ENCODE results near the gene PTGDS.

PTGDS gene

GRCh38 chr9:136974817-136975535 is 2.3 kb upstream of the PTGDS start:
- DNase-seq: peak; percentile 45

GRCh38 chr9:136975644-136976043 is 1.7 kb upstream of the PTGDS start:
- DNase-seq: peak; percentile 66

- no peak for DNase-seq
These were observed 357 bp downstream of the PTGDS start for GRCh38 chr9:136977649-136978072.

GRCh38 chr9:136978073-136978864 is 965 bp downstream of the PTGDS start:
- peak; percentile 71 for DNase-seq

- no peak for DNase-seq
These were observed 1.7 kb downstream of the PTGDS start for GRCh38 chr9:136978865-136979544.

- no peak for DNase-seq
These were observed 2.7 kb downstream of the PTGDS start for GRCh38 chr9:136979769-136980587.

- DNase-seq: no peak
These were observed 3.6 kb downstream of the PTGDS start for GRCh38 chr9:136980669-136981478.

- DNase-seq: no peak
These were observed 4.4 kb downstream of the PTGDS start for GRCh38 chr9:136981588-136982231.

- no peak for DNase-seq
These were observed 5.1 kb downstream of the PTGDS start, which contains the start of gene LCNL1 for GRCh38 chr9:136982232-136983051. Gene LCNL1, plus strand, starts transcription at chr9:136982993. Its CDS starts 594 bp downstream, at chr9:136983587.

- DNase-seq: no peak
These were observed 5.9 kb downstream of the PTGDS start for GRCh38 chr9:136983167-136983566.

- DNase-seq: no peak
These were observed 6.5 kb downstream of the PTGDS start for GRCh38 chr9:136983656-136984314.

- no peak for DNase-seq
These were observed 7.2 kb downstream of the PTGDS start for GRCh38 chr9:136984464-136985026.

- DNase-seq: no peak
These were observed 7.8 kb downstream of the PTGDS start for GRCh38 chr9:136985027-136985602.

GRCh38 chr9:136985853-136986252 is 8.5 kb downstream of the PTGDS start:
- DNase-seq: no peak

GRCh38 chr9:136988872-136989271 is 11.6 kb downstream of the PTGDS start:
- no peak for DNase-seq

- DNase-seq: no peak
These were observed 13.1 kb downstream of the PTGDS start for GRCh38 chr9:136990242-136990911.

GRCh38 chr9:136991993-136992818 is 14.9 kb downstream of the PTGDS start, which contains the start of gene PAXX:
Gene PAXX, plus strand, starts transcription at chr9:136992422. Its CDS starts 22 bp downstream, at chr9:136992444.
- peak; percentile 97 for DNase-seq

Measured in RPMI8226 (cell line).